Activated CD4-positive, alpha-beta T cell treated with anti-CD3 and anti-CD28 coated beads, Interleukin-2, amount 50 U/mL, for 4 hours (primary cell): ENCODE results near the gene ODAPH.
A peak's percentile ranks its signal among the peaks of the same experiment; 100 is the strongest.
"Not testable (repeated sequence)": the region's sequence is repeated elsewhere in the genome, so short reads cannot be mapped to it uniquely, and the experiment has no call there.

Experiments
- DNase-seq, 2 experiments: peaks; one replicate each; pipeline ENCODE4 v3.0.0-alpha.2; 2020

Gene ODAPH, protein sequence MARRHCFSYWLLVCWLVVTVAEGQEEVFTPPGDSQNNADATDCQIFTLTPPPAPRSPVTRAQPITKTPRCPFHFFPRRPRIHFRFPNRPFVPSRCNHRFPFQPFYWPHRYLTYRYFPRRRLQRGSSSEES

DNA sequence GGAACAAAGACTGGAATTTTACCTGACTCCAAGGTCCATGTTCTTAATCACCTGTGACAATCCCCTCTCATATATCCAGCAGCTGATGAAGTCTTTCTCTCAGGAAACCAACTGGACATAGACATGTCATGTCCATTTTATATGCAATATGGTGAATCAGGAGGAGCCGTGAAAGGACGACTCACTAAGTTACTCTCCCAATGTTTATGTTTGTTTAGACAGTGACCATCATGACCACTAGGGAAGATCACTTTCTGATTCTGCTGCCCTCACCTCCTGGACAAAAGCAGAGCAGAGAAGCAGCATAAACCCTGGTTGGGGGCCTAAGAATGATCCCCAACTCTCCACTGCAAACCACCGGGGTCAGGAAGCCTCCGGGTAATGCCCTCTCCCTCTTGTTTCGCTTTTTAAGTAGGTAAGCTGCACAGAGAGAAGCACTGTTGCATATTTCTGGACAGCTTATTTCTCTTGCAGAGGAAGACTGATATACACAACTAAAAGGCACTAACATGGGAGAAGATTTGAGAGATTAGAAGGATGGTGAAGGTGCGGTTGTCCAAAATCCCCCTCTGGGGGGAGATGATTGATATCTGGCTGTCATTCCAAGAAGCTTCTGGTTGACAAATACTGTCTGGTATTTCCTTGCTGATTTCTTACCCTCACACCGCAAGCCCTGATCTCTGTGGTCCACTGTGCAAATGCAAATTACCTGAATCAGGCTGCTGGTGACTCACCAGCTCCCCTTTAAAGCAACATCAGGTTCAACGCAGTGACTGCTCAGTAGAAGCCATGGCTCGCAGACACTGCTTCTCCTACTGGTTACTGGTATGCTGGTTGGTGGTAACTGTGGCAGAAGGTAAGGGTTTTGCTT is at the start of gene ODAPH:
Gene ODAPH, plus strand, starts transcription at position 773 of the 871 bp plus-strand sequence. Its CDS starts 17 bp downstream, at position 790.
- DNase-seq: peak in 1 of 2 experiments; percentile 2

DNA sequence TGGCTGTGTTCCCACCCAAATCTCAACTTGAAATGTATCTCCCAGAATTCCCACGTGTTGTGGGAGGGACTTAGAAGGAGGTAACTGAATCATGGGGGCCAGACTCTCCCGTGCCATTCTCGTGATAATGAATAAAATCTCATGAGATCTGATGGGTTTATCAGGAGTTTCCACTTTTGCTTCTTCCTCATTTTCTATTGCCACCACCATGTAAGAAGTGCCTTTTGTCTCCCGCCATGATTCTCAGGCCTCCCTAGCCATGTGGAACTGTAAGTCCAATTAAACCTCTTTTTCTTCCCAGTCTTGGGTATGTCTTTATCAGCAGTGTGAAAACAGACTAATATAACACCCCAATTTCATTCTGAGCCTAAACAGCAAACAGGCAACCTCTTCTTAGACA is 46.3 kb upstream of the ODAPH start:
- not testable (repeated sequence) for DNase-seq

DNA sequence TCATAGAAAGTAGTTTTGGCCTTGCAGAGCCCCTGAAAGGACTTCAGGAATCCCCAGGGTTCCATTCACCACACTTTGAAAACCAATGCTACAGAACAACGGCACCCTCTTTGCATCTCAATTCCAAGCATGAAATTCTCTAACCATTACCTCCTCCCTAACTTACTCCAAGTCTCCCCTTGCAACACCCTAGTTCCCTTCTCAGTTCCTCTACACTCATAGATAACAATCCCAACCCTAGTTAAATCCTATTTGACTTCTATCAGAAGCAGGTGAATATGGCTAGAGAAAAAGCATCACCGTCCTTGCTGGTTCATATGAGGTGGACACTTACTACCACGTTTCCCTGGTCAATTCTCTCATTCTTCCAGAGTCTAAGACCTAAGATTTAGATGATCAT is 44.0 kb upstream of the ODAPH start:
- no peak for DNase-seq

- DNase-seq: no peak
Observed at GRCh38 chr4:75512386-75513211, 43.3 kb upstream of the ODAPH start.

GRCh38 chr4:75513526-75514130 is 42.2 kb upstream of the ODAPH start:
- DNase-seq: no peak

GRCh38 chr4:75514131-75514948 is 41.5 kb upstream of the ODAPH start, which contains the start of the genes RCHY1 and THAP6:
RCHY1 (minus strand) TSS chr4:75514403; CDS start chr4:75514286, 117 bp downstream.
THAP6 (plus strand) TSS chr4:75514473; CDS start chr4:75515453, 980 bp downstream.
- DNase-seq: peak; percentile 84 to 86

DNA sequence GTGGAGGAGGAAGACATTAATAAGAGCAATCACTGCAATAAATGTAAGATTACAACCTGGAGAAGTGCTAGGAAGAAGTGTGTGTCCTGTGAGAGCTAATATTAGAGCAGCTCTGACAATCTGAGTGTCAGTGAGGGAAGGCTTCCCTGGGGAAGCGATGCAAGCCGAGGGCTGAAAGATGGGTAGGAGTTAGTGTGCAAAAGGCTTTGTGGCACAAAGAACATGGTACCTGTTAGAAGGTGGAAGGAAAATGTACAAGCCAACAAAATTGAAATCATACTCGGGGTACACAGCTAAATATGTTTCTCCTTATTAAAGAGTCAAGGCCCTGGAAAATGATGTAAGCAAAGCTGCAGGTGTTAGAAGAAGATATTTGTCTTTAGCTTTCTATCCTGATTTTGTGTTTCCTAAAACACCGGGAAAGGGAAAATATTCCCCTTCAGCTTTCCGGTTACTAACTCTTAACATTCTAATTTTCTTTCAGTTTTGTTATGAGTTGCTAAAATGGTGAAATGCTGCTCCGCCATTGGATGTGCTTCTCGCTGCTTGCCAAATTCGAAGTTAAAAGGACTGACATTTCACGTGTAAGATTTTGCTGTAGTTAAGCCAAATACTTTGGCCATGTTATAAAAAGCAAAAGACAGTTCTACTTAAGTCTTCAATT is 40.8 kb upstream of the ODAPH start:
- no peak for DNase-seq

DNA sequence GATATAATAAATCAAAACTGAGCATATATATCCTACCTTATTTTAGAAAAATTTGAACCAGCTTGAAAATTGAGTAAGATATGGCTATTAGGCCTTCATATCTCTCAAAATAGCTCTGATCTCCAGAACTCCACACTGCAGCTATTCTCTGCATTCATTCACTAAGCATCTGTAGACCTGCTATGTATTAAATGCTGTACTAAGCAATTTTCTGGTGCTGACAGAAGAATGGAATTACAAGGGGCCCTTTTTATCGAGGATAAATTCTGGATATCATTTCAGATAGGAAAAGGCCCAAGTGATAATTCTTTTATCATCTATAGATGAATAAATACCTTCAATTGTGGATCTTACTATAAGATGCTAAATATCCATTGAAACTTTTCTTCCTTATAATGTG is 39.7 kb upstream of the ODAPH start:
- DNase-seq: no peak

DNA sequence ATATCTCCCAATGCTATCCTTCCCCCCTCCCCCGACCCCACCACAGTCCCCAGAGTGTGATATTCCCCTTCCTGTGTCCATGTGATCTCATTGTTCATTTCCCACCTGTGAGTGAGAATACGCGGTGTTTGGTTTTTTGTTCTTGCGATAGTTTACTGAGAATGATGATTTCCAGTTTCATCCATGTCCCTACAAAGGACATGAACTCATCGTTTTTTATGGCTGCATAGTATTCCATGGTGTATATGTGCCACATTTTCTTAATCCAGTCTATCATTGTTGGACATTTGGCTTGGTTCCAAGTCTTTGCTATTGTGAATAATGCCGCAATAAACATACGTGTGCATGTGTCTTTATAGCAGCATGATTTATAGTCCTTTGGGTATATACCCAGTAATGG is 36.4 kb upstream of the ODAPH start:
- DNase-seq: not testable (repeated sequence)

DNA sequence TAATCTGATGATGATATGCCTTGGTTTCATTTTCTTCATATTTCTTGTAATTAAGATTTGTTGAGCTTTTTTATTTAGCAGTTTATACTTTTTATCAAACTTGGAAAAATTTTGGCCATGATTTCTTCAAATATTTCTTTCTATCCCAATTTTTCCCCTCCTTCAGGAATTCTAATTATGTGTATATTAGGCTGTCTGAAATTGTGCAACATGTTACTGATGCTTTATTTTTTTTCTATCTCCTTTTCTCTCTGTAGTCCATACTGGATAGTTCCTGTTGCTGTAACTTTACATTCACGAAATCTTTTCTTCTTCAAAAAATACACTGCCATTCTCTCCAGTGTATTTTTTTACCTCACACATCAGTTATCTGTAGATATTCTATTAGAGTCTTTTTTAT is 30.8 kb upstream of the ODAPH start:
- no peak for DNase-seq

- no peak for DNase-seq
Observed at GRCh38 chr4:75525910-75526309, 30.0 kb upstream of the ODAPH start.

- no peak for DNase-seq
Observed at GRCh38 chr4:75527482-75527881, 28.4 kb upstream of the ODAPH start.

GRCh38 chr4:75530556-75531322 is 25.1 kb upstream of the ODAPH start:
- no peak for DNase-seq

- DNase-seq: not testable (repeated sequence)
Observed at GRCh38 chr4:75531536-75532143, 24.2 kb upstream of the ODAPH start.

GRCh38 chr4:75533339-75533887 is 22.5 kb upstream of the ODAPH start:
- not testable (repeated sequence) for DNase-seq

DNA sequence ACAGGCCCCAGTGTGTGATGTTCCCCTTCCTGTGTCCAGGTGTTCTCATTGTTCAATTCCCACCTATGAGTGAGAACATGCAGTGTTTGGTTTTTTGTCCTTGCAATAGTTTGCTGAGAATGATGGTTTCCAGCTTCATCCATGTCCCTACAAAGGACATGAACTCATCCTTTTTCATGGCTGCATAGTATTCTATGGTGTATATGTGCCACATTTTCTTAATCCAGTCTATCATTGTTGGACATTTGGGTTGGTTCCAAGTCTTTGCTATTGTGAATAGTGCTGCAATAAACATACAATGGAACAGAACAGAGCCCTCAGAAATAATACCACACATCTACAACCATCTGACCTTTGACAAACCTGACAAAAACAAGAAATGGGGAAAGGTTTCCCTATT is 21.9 kb upstream of the ODAPH start:
- not testable (repeated sequence) for DNase-seq

DNA sequence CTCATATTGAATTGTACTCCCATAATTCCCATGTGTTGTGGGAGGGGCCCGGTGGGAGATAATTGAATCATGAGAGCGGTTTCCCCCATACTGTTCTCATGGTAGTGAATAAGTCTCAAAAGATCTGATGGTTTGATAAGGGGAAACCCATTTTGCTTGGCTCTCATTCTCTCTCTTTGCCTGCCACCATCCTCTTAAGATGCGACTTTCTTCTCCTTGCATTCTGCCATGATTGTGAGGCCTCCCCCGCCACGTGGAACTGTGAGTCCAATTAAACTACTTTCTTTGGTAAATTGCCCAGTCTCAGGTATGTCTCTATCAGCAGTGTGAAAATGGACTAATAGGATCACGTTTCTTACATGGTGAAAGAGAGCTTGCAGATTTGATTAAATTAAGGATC is 18.6 kb upstream of the ODAPH start:
- not testable (repeated sequence) for DNase-seq

DNA sequence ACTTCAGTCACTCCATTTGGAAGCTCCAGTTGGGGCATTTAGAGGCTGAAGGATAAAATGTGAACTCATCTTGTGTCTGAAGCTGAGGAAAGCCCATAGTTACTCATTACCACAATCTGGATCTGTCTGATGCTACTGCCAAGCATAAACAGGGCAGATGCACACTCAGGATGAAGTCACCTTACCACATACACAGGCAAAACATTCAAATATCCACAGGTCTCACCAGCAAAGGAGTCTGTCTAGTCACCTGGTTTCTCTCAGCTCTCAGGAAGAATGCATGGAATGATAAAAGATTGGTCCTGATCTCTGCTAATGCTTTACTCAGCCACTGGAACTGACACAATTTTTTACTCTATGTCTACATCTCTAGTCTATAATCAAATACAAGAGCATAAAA is 13.0 kb upstream of the ODAPH start:
- no peak for DNase-seq

DNA sequence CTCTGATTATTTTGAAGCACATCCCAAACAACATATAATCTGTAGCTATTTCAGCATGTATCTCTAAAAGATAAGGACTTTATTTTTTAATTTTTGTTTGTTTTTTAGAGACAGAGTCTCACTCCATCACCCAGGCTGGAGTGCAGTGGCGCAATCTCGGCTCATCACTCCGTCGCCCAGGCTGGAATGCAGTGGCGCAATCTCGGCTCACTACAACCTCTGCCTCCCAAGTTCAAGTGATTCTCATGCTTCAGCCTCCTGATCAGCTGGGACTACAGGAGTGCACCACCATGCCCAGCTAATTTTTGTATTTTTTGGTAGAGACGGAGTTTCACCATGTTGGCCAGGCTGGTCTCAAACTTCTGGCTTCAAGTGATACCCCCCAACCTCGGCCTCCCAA is 11.6 kb upstream of the ODAPH start:
- not testable (repeated sequence) for DNase-seq

- no peak for DNase-seq
Observed at GRCh38 chr4:75544870-75545269, 11.0 kb upstream of the ODAPH start.
